Activated CD8-positive, alpha-beta memory T cell treated with anti-CD3 and anti-CD28 coated beads for 24 hours (primary cell): ENCODE measurements around the gene MAL.
"Not testable (repeated sequence)": the region's sequence is repeated elsewhere in the genome, so short reads cannot be mapped to it uniquely, and the experiment has no call there.

ENCODE experiments used
- DNase-seq: peaks from one replicate; pipeline ENCODE4 v3.0.0-alpha.2; 2020

Gene MAL

DNA sequence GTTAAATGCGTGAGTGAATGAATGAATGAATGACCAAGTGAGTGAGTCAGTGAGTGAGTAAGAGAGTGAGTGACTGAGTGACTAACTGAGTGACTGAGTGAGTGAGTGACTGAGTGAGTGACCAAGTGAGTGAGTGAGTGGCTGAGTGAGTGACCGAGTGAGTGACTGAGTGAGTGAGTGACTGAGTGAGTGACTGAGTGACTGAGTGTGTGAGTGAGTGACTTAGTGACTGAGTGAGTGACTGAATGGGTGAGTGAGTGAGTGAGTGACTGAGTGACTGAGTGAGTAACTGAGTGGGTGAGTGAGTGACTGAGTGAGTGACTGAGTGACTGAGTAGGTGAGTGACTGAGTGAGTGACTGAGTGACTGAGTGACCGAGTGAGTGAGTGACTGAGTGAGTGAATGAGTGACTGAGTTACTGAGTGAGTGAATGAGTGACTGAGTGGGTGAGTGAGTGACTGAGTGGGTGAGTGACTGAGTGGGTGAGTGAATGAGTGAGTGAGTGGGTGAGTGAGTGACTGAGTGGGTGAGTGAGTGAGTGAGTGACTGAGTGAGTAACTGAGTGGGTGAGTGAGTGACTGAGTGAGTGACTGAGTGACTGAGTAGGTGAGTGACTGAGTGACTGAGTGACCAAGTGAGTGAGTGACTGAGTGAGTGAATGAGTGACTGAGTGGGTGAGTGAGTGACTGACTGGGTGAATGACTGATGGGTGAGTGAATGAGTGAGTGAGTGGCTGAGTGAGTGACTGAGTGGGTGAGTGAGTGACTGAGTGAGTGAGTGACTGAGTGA, 11.3 kb downstream of the MAL start:
- DNase-seq, result no peak

GRCh38 chr2:95037384-95037839, 11.9 kb downstream of the MAL start:
- no peak for DNase-seq

DNA sequence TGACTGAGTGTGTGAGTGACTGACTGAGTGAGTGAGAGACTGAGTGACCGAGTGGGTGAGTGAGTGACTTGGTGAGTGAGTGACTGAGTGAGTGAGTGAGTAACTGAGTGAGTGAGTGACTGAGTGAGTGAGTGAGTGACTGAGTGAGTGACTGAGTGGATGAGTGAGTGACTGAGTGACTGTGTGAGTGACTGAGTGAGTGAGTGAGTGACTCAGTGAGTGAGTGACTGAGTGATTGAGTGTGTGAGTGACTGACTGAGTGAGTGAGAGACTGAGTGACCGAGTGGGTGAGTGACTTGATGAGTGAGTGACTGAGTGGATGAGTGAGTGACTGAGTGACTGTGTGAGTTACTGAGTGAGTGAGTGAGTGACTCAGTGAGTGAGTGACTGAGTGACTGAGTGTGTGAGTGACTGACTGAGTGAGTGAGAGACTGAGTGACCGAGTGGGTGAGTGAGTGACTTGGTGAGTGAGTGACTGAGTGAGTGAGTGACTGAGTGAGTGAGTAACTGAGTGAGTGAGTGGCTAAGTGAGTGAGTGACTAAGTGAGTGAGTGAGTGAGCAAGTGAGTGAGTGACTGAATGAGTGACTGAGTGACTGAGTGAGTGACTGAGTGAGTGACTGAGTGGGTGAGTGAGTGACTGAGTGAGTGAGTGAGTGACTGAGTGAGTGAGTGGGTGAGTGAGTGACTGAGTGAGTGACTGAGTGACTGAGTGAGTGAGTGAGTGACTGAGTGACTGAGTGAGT, 12.5 kb downstream of the MAL start:
- DNase-seq, result not testable (repeated sequence)

DNA sequence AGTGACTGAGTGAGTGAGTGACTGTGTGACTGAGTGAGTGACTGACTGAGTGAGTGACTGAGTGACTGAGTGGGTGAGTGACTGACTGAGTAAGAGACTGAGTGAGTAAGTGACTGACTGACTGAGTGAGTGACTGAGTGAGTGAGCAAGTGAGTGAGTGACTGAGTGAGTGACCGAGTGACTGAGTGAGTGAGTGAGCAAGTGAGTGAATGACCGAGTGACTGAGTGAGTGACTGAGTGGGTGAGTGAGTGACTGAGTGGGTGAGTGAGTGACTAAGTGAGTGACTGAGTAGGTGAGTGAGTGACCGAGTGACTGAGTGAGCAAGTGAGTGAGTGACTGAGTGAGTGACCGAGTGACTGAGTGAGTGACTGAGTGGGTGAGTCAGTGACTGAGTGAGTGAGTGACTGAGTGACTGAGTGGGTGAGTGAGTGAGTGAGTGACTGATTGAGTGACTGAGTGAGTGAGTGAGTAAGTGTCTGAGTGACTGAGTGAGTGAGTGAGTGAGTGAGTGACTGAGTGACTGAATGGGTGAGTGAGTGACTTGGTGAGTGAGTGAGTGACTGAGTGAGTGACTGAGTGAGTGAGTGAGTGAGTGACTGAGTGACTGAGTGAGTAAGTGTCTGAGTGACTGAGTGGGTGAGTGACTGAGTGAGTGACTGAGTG, 13.3 kb downstream of the MAL start:
- DNase-seq, result no peak

DNA sequence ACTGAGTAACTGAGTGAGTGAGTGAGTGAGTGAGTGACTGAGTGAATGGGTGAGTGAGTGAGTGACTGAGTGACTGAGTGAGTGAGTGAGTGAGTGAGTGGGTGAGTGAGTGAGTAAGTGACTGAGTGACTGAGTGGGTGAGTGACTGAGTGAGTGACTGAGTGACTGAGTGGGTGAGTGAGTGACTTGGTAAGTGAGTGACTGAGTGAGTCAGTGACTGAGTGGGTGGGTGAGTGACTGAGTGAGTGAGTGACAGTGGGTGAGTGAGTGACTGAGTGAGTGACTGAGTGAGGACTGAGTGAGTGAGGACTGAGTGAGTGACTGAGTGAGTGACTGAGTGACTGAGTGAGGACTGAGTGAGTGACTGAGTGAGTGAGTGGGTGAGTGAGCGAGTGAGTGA, 13.9 kb downstream of the MAL start:
- no peak for DNase-seq

GRCh38 chr2:95039978-95040377, 14.5 kb downstream of the MAL start:
- no peak for DNase-seq

DNA sequence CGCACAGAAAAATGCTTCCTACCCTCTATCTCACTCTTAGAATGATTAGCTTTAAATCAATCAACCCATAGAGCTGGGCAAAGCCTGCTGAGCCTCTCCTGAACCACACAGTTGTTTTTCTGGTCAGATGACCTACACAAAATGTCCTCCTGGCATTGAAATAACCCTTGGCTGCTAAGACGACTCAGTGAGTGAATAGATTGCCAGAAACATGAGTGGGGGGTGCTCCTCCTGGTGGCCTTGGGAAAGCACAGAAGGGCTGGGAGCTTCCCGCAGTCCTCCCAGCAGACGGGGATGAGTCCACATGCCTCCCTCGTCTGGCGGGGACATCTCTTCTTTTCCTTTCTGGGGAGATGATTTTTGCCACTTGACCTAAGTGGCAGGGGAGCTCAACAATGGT, 14.9 kb downstream of the MAL start:
- DNase-seq, result no peak

GRCh38 chr2:95041060-95041823, 15.7 kb downstream of the MAL start:
- DNase-seq, result no peak

DNA sequence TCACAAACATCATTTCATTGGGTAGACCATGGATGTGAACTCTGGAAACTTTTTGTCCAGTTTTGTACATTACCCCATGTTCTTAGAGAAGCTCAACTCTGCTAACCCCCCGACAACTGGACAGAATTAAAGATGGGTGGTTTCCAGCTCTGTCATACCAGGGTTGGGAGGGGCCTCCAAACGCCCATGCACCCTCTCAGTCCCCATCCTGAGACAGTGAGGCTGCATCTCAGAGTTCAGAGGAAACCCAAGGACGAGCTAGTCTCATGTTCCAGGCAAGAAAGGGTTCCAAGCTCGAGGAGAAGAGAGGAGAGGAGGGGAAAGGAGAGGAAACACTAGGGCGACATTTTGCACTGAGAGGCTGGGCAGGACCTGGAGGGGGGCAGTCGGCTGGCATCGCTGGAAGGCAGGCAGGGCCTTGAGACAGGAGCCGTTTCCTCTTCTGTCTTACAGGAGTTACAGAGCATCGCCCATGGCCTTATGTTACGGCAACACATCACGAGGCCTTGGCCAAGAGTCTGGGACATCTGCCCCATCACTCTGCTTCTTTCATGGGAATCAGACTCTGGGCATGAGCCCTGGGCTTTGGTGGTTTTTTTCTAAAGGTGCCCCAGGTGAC, 16.4 kb downstream of the MAL start:
- DNase-seq, result no peak

DNA sequence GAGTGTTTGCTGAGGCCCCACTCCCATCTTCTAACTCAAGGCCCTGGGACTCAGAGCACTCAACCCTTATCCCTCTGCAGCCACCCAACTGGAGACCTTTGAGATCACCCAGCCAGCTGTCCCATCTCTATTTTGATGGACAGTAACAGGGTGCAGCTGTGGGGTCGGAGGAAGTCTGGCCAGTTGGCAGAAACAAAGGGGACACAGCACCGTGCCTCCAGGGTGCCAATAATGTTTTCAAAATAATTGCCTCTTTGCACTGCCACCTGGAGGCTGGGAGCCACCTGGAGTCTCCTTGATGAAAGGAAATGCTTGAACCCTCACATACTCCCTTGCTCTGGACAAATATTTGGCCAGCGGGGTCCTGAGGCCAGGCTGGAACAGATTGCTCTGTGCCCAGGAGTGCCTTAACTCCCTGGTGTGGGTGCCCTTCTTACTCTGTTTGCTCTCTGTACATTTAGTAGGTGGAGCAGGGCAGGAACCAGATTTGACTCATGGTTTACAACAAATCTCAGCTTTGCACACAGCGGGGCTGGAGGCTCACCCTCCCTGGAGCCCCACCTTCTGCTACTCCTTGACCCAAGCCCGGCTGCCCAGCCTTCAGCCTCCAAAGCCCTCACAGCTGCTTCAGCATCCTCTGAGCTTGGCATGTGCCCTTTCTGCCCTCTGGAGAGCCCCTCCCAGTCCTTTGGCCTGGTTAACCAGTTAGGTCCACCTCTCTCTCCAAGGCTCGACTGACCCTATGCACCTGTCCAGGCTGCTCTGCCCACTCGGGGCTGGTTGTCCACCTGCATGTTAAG, 17.2 kb downstream of the MAL start:
- no peak for DNase-seq

GRCh38 chr2:95043300-95044093, 18.0 kb downstream of the MAL start:
- DNase-seq, result no peak

DNA sequence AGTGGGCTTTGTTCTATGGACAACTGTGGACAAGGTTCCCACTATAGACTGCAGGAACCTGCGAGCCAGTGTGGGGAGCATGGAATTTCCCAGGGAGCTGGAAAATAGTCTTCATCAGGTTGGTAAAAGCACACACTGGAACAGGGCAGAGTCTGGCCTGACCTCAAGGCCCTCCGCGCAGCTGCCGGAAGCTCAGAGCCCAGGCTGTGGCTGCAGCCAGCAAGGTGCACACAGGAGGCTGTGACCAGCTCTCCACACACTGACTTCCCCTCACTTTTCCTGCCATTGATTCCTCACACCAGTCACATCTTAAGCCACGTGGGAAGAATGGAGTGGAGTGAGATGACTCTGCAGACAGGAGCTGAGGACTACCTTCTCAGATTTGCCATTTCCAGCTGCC, 19.1 kb downstream of the MAL start:
- DNase-seq, result no peak

- no peak for DNase-seq
Observed at GRCh38 chr2:95046371-95047112, 21.0 kb downstream of the MAL start.

GRCh38 chr2:95047629-95048510, 22.4 kb downstream of the MAL start:
- no peak for DNase-seq

- no peak for DNase-seq
Observed at GRCh38 chr2:95048825-95049682, 23.5 kb downstream of the MAL start.

GRCh38 chr2:95049683-95049955, 24.1 kb downstream of the MAL start:
- DNase-seq, result no peak

DNA sequence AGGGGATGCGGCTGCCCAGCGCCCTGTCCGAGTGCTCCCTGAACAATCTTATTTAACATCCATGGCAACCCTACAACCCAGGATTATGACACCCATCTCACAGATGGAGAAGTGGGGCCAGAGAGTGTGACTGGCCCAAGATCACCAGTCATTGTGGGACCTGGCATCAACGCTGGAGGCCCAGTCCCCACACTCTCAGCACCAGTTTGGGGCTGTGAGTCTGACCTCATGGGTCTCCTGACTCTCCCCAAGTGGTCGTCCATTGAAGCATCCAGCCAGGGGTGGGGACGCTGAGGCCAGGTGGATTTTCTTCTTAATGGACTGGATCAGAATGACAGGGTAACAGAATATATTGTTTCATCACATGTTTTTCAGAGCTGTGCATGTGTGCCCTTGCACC, 24.5 kb downstream of the MAL start:
- DNase-seq, result no peak
